Nephron progenitor cell (in vitro differentiated cells): ENCODE measurements around the gene HIPK1.
A peak's percentile ranks its signal among the peaks of the same experiment; 100 is the strongest.

Experiments used
- DNase-seq: peaks from one replicate; pipeline ENCODE4 v3.0.0; 2021
- H3K27ac Mint-ChIP-seq: 2 replicates; pipeline ENCODE4 v1.8.0; 2021; ENCODE audit warnings: mild to moderate bottlenecking, moderate library complexity, mixed read lengths
- H3K27me3 Mint-ChIP-seq: 2 replicates; pipeline ENCODE4 v1.8.0; 2021; ENCODE audit warnings: mild to moderate bottlenecking, low read depth, mixed read lengths; ENCODE audit not compliant: poor library complexity
- H3K36me3 Mint-ChIP-seq: 2 replicates; pipeline ENCODE4 v1.8.0; 2021; ENCODE audit warnings: low read depth, mixed read lengths
- H3K4me1 Mint-ChIP-seq: 2 replicates; pipeline ENCODE4 v1.8.0; 2021; ENCODE audit warnings: mixed read lengths
- H3K4me3 Mint-ChIP-seq: 2 replicates; pipeline ENCODE4 v1.8.0; 2021; ENCODE audit warnings: mild to moderate bottlenecking, moderate library complexity, mixed read lengths
- H3K9me3 Mint-ChIP-seq: 2 replicates; pipeline ENCODE4 v1.8.0; 2021; ENCODE audit warnings: mild to moderate bottlenecking, moderate library complexity, mixed read lengths
- CTCF ChIP-seq: fragments of 200-600 bp; sonication (generic); IDR thresholded peaks from 2 replicates; pipeline ENCODE4 v1.5.0; 2021; ENCODE audit warnings: antibody characterized with exemption

Gene HIPK1

GRCh38 chr1:113917400-113918082 lies 11.6 kb upstream of the HIPK1 start:
- no peak for TF ChIP-seq CTCF
- Mint-ChIP-seq H3K36me3 (no peaks in the 10 kb centered on the region), H3K4me3 (no peak overlapping the region), H3K4me1 (no peaks in the 10 kb centered on the region), H3K27me3 (peaks cover 19% of the 10 kb centered on the region), H3K9me3 (no peaks in the 10 kb centered on the region), H3K27ac (no peak overlapping the region)
- DNase-seq, result no peak

GRCh38 chr1:113918243-113918642 lies 10.9 kb upstream of the HIPK1 start:
- no peak for DNase-seq
- H3K4me3 Mint-ChIP-seq, result no peak overlapping the region
- no peaks in the 10 kb centered on the region for H3K36me3 Mint-ChIP-seq
- no peak for TF ChIP-seq CTCF
- H3K27ac Mint-ChIP-seq, result no peak overlapping the region
- H3K9me3 Mint-ChIP-seq, result no peaks in the 10 kb centered on the region
- H3K27me3 Mint-ChIP-seq, result peaks cover 26% of the 10 kb centered on the region
- no peaks in the 10 kb centered on the region for H3K4me1 Mint-ChIP-seq

- Mint-ChIP-seq H3K4me3 (no peak overlapping the region), H3K27ac (no peak overlapping the region), H3K4me1 (peaks cover 5% of the 10 kb centered on the region), H3K27me3 (peaks cover 55% of the 10 kb centered on the region), H3K36me3 (no peaks in the 10 kb centered on the region), H3K9me3 (no peaks in the 10 kb centered on the region)
- TF ChIP-seq CTCF, result no peak
- DNase-seq, result no peak
These were observed 6.2 kb upstream of the HIPK1 start for GRCh38 chr1:113922957-113923356.

GRCh38 chr1:113924473-113924872 lies 4.7 kb upstream of the HIPK1 start:
- H3K4me1 Mint-ChIP-seq, result peaks cover 16% of the 10 kb centered on the region
- H3K27me3 Mint-ChIP-seq, result peaks cover 49% of the 10 kb centered on the region
- no peak for TF ChIP-seq CTCF
- DNase-seq, result no peak
- H3K9me3 Mint-ChIP-seq, result no peaks in the 10 kb centered on the region
- H3K27ac Mint-ChIP-seq, result no peak overlapping the region
- H3K36me3 Mint-ChIP-seq, result no peaks in the 10 kb centered on the region
- H3K4me3 Mint-ChIP-seq, result no peak overlapping the region

GRCh38 chr1:113928187-113928930 lies 765 bp upstream of the HIPK1 start:
- DNase-seq, result no peak
- H3K9me3 Mint-ChIP-seq, result no peaks in the 10 kb centered on the region
- H3K4me1 Mint-ChIP-seq, result peaks cover 48% of the 10 kb centered on the region
- peak overlapping the region; percentile 91 for H3K4me3 Mint-ChIP-seq
- H3K27me3 Mint-ChIP-seq, result peaks cover 32% of the 10 kb centered on the region
- TF ChIP-seq CTCF, result no peak
- H3K36me3 Mint-ChIP-seq, result no peaks in the 10 kb centered on the region
- H3K27ac Mint-ChIP-seq, result peak overlapping the region; percentile 96
